Sigmoid colon (tissue), 3 donors: Measurements from ENCODE around the gene ANXA7.

Experiments used
- POLR2A ChIP-seq, 2 donors: fragments of 450-650 bp; IDR thresholded peaks; one replicate each; pipeline ENCODE4 v1.6.1; 2016; ENCODE audit warnings: antibody characterized with exemption in 2 of 2, mild to moderate bottlenecking in 2 of 2, moderate library complexity in 2 of 2
- TF ChIP-seq, protein P1 (sequence below), 4 experiments: fragments of 450-650 bp in 3 of 4; fragments of 200-600 bp in 1 of 4; IDR thresholded peaks; one replicate each; pipeline ENCODE4 v1.5.1; 2016 to 2019; ENCODE audit warnings: antibody characterized with exemption in 4 of 4, mild to moderate bottlenecking in 3 of 4, moderate library complexity in 2 of 4

DNA sequence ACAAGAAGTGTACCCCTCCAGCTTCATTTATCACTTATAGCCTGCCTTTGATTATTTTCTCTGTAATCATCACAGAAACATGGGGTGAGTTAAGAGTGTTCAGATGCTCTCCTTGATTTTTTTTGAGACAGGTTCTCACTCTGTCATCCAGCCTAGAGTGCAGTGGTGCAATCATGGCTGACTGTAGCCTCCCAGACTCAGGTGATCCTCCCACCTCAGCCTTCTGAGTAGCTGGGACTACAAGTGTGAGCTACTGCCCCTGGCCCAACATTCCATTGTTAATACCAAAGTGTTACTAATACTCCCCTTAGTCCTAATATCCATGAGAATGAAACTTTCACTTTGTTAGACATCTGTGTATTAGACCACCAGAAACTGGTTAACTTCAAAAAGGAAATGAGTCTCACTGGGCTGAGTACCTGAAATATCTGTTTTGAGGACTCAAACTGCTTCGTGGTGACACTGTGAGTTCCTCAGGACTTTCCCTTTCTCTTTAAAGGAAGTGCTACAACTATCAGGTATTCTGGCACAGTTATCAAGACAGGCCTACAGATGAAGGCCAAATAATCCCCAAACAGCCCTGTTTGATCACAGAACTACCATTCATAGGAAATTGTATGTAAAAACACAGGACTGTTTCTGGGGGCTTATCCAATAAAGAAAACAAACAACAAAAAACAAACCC is 34.7 kb downstream of the ANXA7 start:
- TF ChIP-seq, protein P1, sequence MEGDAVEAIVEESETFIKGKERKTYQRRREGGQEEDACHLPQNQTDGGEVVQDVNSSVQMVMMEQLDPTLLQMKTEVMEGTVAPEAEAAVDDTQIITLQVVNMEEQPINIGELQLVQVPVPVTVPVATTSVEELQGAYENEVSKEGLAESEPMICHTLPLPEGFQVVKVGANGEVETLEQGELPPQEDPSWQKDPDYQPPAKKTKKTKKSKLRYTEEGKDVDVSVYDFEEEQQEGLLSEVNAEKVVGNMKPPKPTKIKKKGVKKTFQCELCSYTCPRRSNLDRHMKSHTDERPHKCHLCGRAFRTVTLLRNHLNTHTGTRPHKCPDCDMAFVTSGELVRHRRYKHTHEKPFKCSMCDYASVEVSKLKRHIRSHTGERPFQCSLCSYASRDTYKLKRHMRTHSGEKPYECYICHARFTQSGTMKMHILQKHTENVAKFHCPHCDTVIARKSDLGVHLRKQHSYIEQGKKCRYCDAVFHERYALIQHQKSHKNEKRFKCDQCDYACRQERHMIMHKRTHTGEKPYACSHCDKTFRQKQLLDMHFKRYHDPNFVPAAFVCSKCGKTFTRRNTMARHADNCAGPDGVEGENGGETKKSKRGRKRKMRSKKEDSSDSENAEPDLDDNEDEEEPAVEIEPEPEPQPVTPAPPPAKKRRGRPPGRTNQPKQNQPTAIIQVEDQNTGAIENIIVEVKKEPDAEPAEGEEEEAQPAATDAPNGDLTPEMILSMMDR (IDR thresholded peaks at IDR 0.05) = no peak
- no peak for TF ChIP-seq POLR2A (IDR thresholded peaks at IDR 0.05)
